Cardiac muscle cell (in vitro differentiated cells and primary cell): ENCODE data around the gene U2AF2. TPM values are rescaled to one million over a fixed set of nuclear protein-coding genes. Genes with fewer than 3 reads are reported as not detected.
A peak's percentile ranks its signal among the peaks of the same experiment; 100 is the strongest.

Source experiments
- DNase-seq, 2 donors: peaks; one replicate each; pipeline versions ENCODE4 v3.0.0 to v3.0.0-alpha.2; 2010 to 2017; ENCODE audit warnings: low read depth in 1 of 2, low spot score in 1 of 2
- H3K27ac ChIP-seq: fragments of 200-600 bp; sonication (generic); 2 replicates; pipeline ENCODE4 v1.5.1; 2016
- H3K27me3 ChIP-seq: fragments of 200-600 bp; sonication (generic); 2 replicates; pipeline ENCODE4 v1.6.0; 2016; ENCODE audit warnings: control low read depth
- H3K36me3 ChIP-seq: fragments of 200-600 bp; sonication (generic); 2 replicates; pipeline ENCODE4 v1.5.1; 2016; ENCODE audit warnings: control low read depth
- H3K4me1 ChIP-seq: fragments of 200-600 bp; sonication (generic); 2 replicates; pipeline ENCODE4 v1.8.1; 2017; ENCODE audit warnings: low read depth, mild to moderate bottlenecking, mixed run types
- H3K4me3 ChIP-seq: fragments of 200-600 bp; sonication (generic); 2 replicates; pipeline ENCODE4 v1.5.1; 2016; ENCODE audit warnings: mild to moderate bottlenecking
- H3K9me3 ChIP-seq: fragments of 200-600 bp; sonication (generic); 2 replicates; pipeline ENCODE4 v1.5.1; 2017; ENCODE audit warnings: low read depth, mild to moderate bottlenecking, control low read depth
- CTCF ChIP-seq: IDR thresholded peaks from 2 replicates; pipeline ENCODE4 v1.5.1; 2012; ENCODE audit warnings: low read depth, mild to moderate bottlenecking, low read length
- polyA plus RNA-seq: library from polyadenylated mRNA; unstranded; fragments of >200 nt; fragmentation: Nextera tagmentation; extraction: Ambion mirVana; gene quantifications from 2 replicates; pipeline ENCODE4 v1.2.1, GENCODE V29; 2016
- total RNA-seq: library from RNA; depleted of rRNA; stranded (reverse); fragments of >200 nt; gene quantifications from 2 replicates; pipeline ENCODE4 v1.2.3, GENCODE V29; 2016

Gene U2AF2
- total and polyA plus RNA-seq, 2 experiments from 2014 or later, result 13.4 to 187 TPM

- DNase-seq, result no peak
- TF ChIP-seq CTCF, result no peak
- no peak overlapping the region for H3K4me3 ChIP-seq
- H3K36me3 ChIP-seq, result peaks cover 2% of the 10 kb centered on the region
- H3K27ac ChIP-seq, result no peak overlapping the region
- no peaks in the 10 kb centered on the region for H3K27me3 ChIP-seq
- H3K4me1 ChIP-seq, result peaks cover 3% of the 10 kb centered on the region
- H3K9me3 ChIP-seq, result no peaks in the 10 kb centered on the region
These were observed 31.7 kb upstream of the U2AF2 start for GRCh38 chr19:55623130-55623529.

- Histone ChIP-seq H3K9me3 (no peaks in the 10 kb centered on the region), H3K27me3 (no peaks in the 10 kb centered on the region), H3K36me3 (peaks cover 2% of the 10 kb centered on the region), H3K27ac (no peak overlapping the region), H3K4me1 (peaks cover 3% of the 10 kb centered on the region), H3K4me3 (peak overlapping the region; percentile 51)
- DNase-seq, result no peak
- no peak for TF ChIP-seq CTCF
These were observed 31.3 kb upstream of the U2AF2 start for GRCh38 chr19:55623561-55623960.

- TF ChIP-seq CTCF, result no peak
- DNase-seq, result peak; percentile 95 to 98
- H3K4me1 ChIP-seq, result peaks cover 3% of the 10 kb centered on the region
- H3K27me3 ChIP-seq, result no peaks in the 10 kb centered on the region
- peak within 1 kb of the TSS; percentile 51 for H3K4me3 ChIP-seq
- H3K9me3 ChIP-seq, result no peaks in the 10 kb centered on the region
- H3K27ac ChIP-seq, result peak within 1 kb of the TSS; percentile 99
- peaks cover 2% of the 10 kb centered on the region for H3K36me3 ChIP-seq
These were observed 30.5 kb upstream of the U2AF2 start, which contains the start of gene ZNF784 for GRCh38 chr19:55624109-55625003. Gene ZNF784, minus strand, starts transcription at chr19:55624566. Its CDS starts 5 bp downstream, at chr19:55624561.

GRCh38 chr19:55625004-55625326 lies 29.9 kb upstream of the U2AF2 start:
- Histone ChIP-seq H3K27me3 (no peaks in the 10 kb centered on the region), H3K4me1 (peaks cover 3% of the 10 kb centered on the region), H3K36me3 (peaks cover 2% of the 10 kb centered on the region), H3K27ac (peak overlapping the region; percentile 99), H3K9me3 (no peaks in the 10 kb centered on the region), H3K4me3 (peak overlapping the region; percentile 51)
- no peak for DNase-seq
- TF ChIP-seq CTCF, result no peak

GRCh38 chr19:55626350-55626749 lies 28.5 kb upstream of the U2AF2 start:
- Histone ChIP-seq H3K4me3 (no peak overlapping the region), H3K36me3 (peaks cover 2% of the 10 kb centered on the region), H3K27ac (no peak overlapping the region), H3K9me3 (no peaks in the 10 kb centered on the region), H3K4me1 (peaks cover 3% of the 10 kb centered on the region), H3K27me3 (no peaks in the 10 kb centered on the region)
- no peak for TF ChIP-seq CTCF
- DNase-seq, result no peak
